Ascending aorta (tissue), 2 donors: ENCODE data around the gene NKX6-1. TPM values are rescaled to one million over a fixed set of nuclear protein-coding genes. Genes with fewer than 3 reads are reported as not detected.
A peak's percentile ranks its signal among the peaks of the same experiment; 100 is the strongest.

Experiments
- DNase-seq, 2 donors: peaks; one replicate each; pipeline ENCODE4 v3.0.0-alpha.2; 2019; ENCODE audit warnings: low spot score in 2 of 2
- H3K27ac ChIP-seq, 2 donors: fragments of 200-600 bp; sonication (generic); one replicate each; pipeline ENCODE4 v1.5.1; 2016 to 2017; ENCODE audit warnings: mild to moderate bottlenecking in 1 of 2
- H3K27me3 ChIP-seq: fragments of 200-600 bp; sonication (generic); one replicate; pipeline ENCODE4 v1.5.1; 2017
- H3K36me3 ChIP-seq, 2 donors: fragments of 200-600 bp; sonication (generic); one replicate each; pipeline ENCODE4 v1.5.1; 2016
- H3K4me1 ChIP-seq, 2 donors: fragments of 200-600 bp; sonication (generic); one replicate each; pipeline ENCODE4 v1.5.1; 2016 to 2017; ENCODE audit warnings: mild to moderate bottlenecking in 1 of 2
- H3K4me3 ChIP-seq, 2 donors: fragments of 200-600 bp; sonication (generic); one replicate each; pipeline ENCODE4 v1.5.1; 2016 to 2017; ENCODE audit warnings: mild to moderate bottlenecking in 1 of 2
- H3K9me3 ChIP-seq, 2 donors: fragments of 200-600 bp; sonication (generic); one replicate each; pipeline ENCODE4 v1.5.1; 2016
- intact Hi-C: fragments of 100-400 bp; cut with DNase I; formaldehyde crosslinking; loops from one replicate; pipeline ENCODE4 v1.15.1; 2023
- total RNA-seq: library from RNA; depleted of rRNA; stranded (reverse); fragments of >200 nt; gene quantifications from one replicate; pipeline ENCODE4 v1.1.0, GENCODE V29; 2016
- TF ChIP-seq, protein P1 (sequence below), 3 experiments: fragments of 200-600 bp in 2 of 3; fragments of 450-650 bp in 1 of 3; sonication (generic) in 2 of 3; IDR thresholded peaks; one replicate each; pipeline ENCODE4 v1.5.1; 2016 to 2019; ENCODE audit warnings: antibody characterized with exemption in 3 of 3, mild to moderate bottlenecking in 1 of 3, moderate library complexity in 1 of 3

NKX6-1 gene
- total RNA-seq, 1 donor from 2014 or later: not detected

GRCh38 chr4:84456157-84456556, 42.9 kb downstream of the NKX6-1 start:
- TF ChIP-seq, protein P1, sequence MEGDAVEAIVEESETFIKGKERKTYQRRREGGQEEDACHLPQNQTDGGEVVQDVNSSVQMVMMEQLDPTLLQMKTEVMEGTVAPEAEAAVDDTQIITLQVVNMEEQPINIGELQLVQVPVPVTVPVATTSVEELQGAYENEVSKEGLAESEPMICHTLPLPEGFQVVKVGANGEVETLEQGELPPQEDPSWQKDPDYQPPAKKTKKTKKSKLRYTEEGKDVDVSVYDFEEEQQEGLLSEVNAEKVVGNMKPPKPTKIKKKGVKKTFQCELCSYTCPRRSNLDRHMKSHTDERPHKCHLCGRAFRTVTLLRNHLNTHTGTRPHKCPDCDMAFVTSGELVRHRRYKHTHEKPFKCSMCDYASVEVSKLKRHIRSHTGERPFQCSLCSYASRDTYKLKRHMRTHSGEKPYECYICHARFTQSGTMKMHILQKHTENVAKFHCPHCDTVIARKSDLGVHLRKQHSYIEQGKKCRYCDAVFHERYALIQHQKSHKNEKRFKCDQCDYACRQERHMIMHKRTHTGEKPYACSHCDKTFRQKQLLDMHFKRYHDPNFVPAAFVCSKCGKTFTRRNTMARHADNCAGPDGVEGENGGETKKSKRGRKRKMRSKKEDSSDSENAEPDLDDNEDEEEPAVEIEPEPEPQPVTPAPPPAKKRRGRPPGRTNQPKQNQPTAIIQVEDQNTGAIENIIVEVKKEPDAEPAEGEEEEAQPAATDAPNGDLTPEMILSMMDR (IDR thresholded peaks at IDR 0.05): no peak
- intact Hi-C loops: no loop called here
- H3K27ac ChIP-seq: no peak overlapping the region

DNA sequence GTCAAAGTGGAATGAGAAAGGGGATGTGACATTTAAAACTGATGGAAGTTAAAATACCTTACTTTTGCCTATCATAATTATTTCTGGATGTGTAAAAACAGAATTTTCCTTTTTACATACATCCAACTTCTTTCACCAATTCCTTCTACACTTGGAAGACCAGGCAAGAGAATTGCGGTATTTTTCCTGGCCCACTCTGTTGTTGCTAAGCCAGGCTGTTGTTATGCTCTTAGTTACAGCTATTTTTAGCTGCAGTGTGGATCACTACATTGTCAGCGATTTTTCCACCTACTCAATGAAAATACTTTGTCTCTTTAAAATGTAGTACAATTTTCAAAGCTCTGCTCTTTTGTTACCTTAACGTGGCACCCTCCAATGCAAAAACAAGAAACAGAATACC, 43.4 kb downstream of the NKX6-1 start:
- H3K36me3 ChIP-seq: no peaks in the 10 kb centered on the region
- H3K27ac ChIP-seq: no peak overlapping the region
- H3K27me3 ChIP-seq: no peaks in the 10 kb centered on the region
- H3K9me3 ChIP-seq: no peaks in the 10 kb centered on the region
- TF ChIP-seq, protein P1 (IDR thresholded peaks at IDR 0.05): no peak
- H3K4me3 ChIP-seq: no peak overlapping the region
- intact Hi-C loops: no loop called here
- DNase-seq: no peak
- H3K4me1 ChIP-seq: no peaks in the 10 kb centered on the region

More at GRCh38 chr4:84456157-84456556, 42.9 kb downstream of the NKX6-1 start:
- H3K36me3 ChIP-seq: no peaks in the 10 kb centered on the region
- no peak for DNase-seq
- H3K9me3 ChIP-seq: no peaks in the 10 kb centered on the region
- no peaks in the 10 kb centered on the region for H3K4me1 ChIP-seq
- no peak overlapping the region for H3K4me3 ChIP-seq
- H3K27me3 ChIP-seq: no peaks in the 10 kb centered on the region

GRCh38 chr4:84451546-84451945, 47.5 kb downstream of the NKX6-1 start:
- H3K9me3 ChIP-seq: no peaks in the 10 kb centered on the region
- TF ChIP-seq, protein P1 (IDR thresholded peaks at IDR 0.05): peak in 1 of 3 experiments; percentile 12
- no peaks in the 10 kb centered on the region for H3K36me3 ChIP-seq
- H3K27me3 ChIP-seq: no peaks in the 10 kb centered on the region
- H3K27ac ChIP-seq: no peak overlapping the region
- no peaks in the 10 kb centered on the region for H3K4me1 ChIP-seq
- no peak overlapping the region for H3K4me3 ChIP-seq
- intact Hi-C loops: no loop called here
- no peak for DNase-seq

DNA sequence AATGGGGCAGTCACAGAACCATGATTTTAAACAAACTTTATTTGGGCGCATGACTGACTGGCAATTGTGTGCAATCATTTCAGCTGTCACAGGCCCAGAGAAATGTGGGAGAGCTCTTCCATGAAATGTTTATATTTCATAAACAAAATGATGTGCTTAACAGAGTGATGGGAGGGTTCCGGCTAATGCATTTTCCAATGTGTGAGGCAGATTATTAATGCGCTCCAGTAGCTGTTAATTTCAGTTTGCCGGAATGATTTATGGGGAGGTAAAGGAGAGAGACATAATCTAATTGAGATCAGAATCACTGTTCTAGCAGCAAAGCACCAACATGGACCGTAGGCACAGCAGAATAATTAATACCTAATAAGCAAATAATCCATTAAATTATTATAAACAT, 55.6 kb downstream of the NKX6-1 start:
- TF ChIP-seq, protein P1 (IDR thresholded peaks at IDR 0.05): no peak
- no peak for DNase-seq
- intact Hi-C loops: no loop called here
- Histone ChIP-seq H3K27me3 (no peaks in the 10 kb centered on the region), H3K9me3 (no peaks in the 10 kb centered on the region), H3K36me3 (no peaks in the 10 kb centered on the region), H3K27ac (no peak overlapping the region), H3K4me1 (no peaks in the 10 kb centered on the region), H3K4me3 (no peak overlapping the region)

GRCh38 chr4:84442778-84443177, 56.3 kb downstream of the NKX6-1 start:
- Histone ChIP-seq H3K4me3 (no peak overlapping the region), H3K4me1 (no peaks in the 10 kb centered on the region), H3K27me3 (no peaks in the 10 kb centered on the region), H3K36me3 (no peaks in the 10 kb centered on the region), H3K9me3 (no peaks in the 10 kb centered on the region), H3K27ac (no peak overlapping the region)
- intact Hi-C loops: no loop called here
- DNase-seq: no peak
- TF ChIP-seq, protein P1 (IDR thresholded peaks at IDR 0.05): no peak

Other genes starting within 250 kb of the NKX6-1 start
- gene CDS1, start 83.8 kb upstream of the NKX6-1 start, total RNA-seq: 0.11 TPM